Activated CD8-positive, alpha-beta memory T cell treated with anti-CD3 and anti-CD28 coated beads for 4 hours (primary cell): ENCODE data around the gene GRIP2.

ENCODE experiments used
- DNase-seq, 2 donors: peaks; one replicate each; pipeline ENCODE4 v3.0.0-alpha.2; 2020; ENCODE audit warnings: low read depth in 2 of 2

The GRIP2 gene

GRCh38 chr3:14453876-14454638 lies 86.1 kb downstream of the GRIP2 start:
- no peak for DNase-seq

GRCh38 chr3:14452740-14453710 lies 87.1 kb downstream of the GRIP2 start:
- DNase-seq, result no peak

- DNase-seq, result no peak
Observed at GRCh38 chr3:14451844-14452739, 88.0 kb downstream of the GRIP2 start.

- no peak for DNase-seq
Observed at GRCh38 chr3:14450922-14451606, 89.1 kb downstream of the GRIP2 start.

GRCh38 chr3:14450506-14450905 lies 89.6 kb downstream of the GRIP2 start:
- DNase-seq, result no peak

GRCh38 chr3:14448756-14449727 lies 91.1 kb downstream of the GRIP2 start:
- DNase-seq, result no peak

- DNase-seq, result no peak
Observed at GRCh38 chr3:14448063-14448462, 92.1 kb downstream of the GRIP2 start.

GRCh38 chr3:14446988-14447570 lies 93.1 kb downstream of the GRIP2 start:
- DNase-seq, result no peak

GRCh38 chr3:14445773-14446172 lies 94.4 kb downstream of the GRIP2 start:
- no peak for DNase-seq

GRCh38 chr3:14444380-14444779 lies 95.8 kb downstream of the GRIP2 start:
- DNase-seq, result no peak

GRCh38 chr3:14441920-14442300 lies 98.2 kb downstream of the GRIP2 start:
- DNase-seq, result no peak

- DNase-seq, result no peak
Observed at GRCh38 chr3:14441240-14441919, 98.8 kb downstream of the GRIP2 start.

- DNase-seq, result no peak
Observed at GRCh38 chr3:14440531-14441239, 99.5 kb downstream of the GRIP2 start.

GRCh38 chr3:14440168-14440518 lies 100.0 kb downstream of the GRIP2 start:
- no peak for DNase-seq

GRCh38 chr3:14439501-14440167 lies 100.5 kb downstream of the GRIP2 start:
- DNase-seq, result no peak
